HG02571 (cell line): ENCODE data around the gene XRCC6.
"Not testable (repeated sequence)": the region's sequence is repeated elsewhere in the genome, so short reads cannot be mapped to it uniquely, and the experiment has no call there.

Source experiments
- ATAC-seq: cut with Tn5 transposase; IDR thresholded peaks from one replicate; pipeline ENCODE4 v1.9.1; 2021; ENCODE audit warnings: mild to moderate bottlenecking, moderate library complexity; ENCODE audit not compliant: unreplicated experiment

Gene XRCC6

GRCh38 chr22:41648432-41648831 lies 27.3 kb downstream of the XRCC6 start:
- ATAC-seq = no peak

- no peak for ATAC-seq
Observed at GRCh38 chr22:41650229-41650628, 29.1 kb downstream of the XRCC6 start.

GRCh38 chr22:41650821-41651220 lies 29.7 kb downstream of the XRCC6 start:
- ATAC-seq = no peak

GRCh38 chr22:41654322-41654721 lies 33.2 kb downstream of the XRCC6 start:
- no peak for ATAC-seq

- no peak for ATAC-seq
Observed at GRCh38 chr22:41656556-41656955, 35.5 kb downstream of the XRCC6 start.

GRCh38 chr22:41657709-41658108 lies 36.6 kb downstream of the XRCC6 start:
- no peak for ATAC-seq

GRCh38 chr22:41658869-41659268 lies 37.8 kb downstream of the XRCC6 start:
- ATAC-seq = no peak

- ATAC-seq = no peak
Observed at GRCh38 chr22:41659941-41660340, 38.8 kb downstream of the XRCC6 start.

GRCh38 chr22:41660416-41660815 lies 39.3 kb downstream of the XRCC6 start:
- no peak for ATAC-seq

GRCh38 chr22:41661088-41661487 lies 40.0 kb downstream of the XRCC6 start:
- no peak for ATAC-seq

GRCh38 chr22:41661713-41662112 lies 40.6 kb downstream of the XRCC6 start:
- no peak for ATAC-seq

GRCh38 chr22:41663594-41663993 lies 42.5 kb downstream of the XRCC6 start:
- not testable (repeated sequence) for ATAC-seq

GRCh38 chr22:41664490-41664889 lies 43.4 kb downstream of the XRCC6 start:
- ATAC-seq = no peak

GRCh38 chr22:41664951-41665350 lies 43.9 kb downstream of the XRCC6 start:
- no peak for ATAC-seq

- ATAC-seq = no peak
Observed at GRCh38 chr22:41668971-41669911, 48.1 kb downstream of the XRCC6 start.

- ATAC-seq = not testable (repeated sequence)
Observed at GRCh38 chr22:41672096-41672495, 51.0 kb downstream of the XRCC6 start.

GRCh38 chr22:41672780-41673509 lies 51.9 kb downstream of the XRCC6 start:
- ATAC-seq = no peak

GRCh38 chr22:41674846-41675340 lies 53.8 kb downstream of the XRCC6 start:
- ATAC-seq = no peak

GRCh38 chr22:41676134-41676533 lies 55.0 kb downstream of the XRCC6 start:
- no peak for ATAC-seq

- no peak for ATAC-seq
Observed at GRCh38 chr22:41681616-41682015, 60.5 kb downstream of the XRCC6 start.

GRCh38 chr22:41682033-41682807 lies 61.1 kb downstream of the XRCC6 start:
- ATAC-seq = peak; percentile 66
